WTC11 (cell line): ENCODE results near the gene TCF7L1. TPM values are rescaled to one million over a fixed set of nuclear protein-coding genes. Genes with fewer than 3 reads are reported as not detected.

Source experiments
- ATAC-seq: fragments of 200-7000 bp; cut with Tn5 transposase; 2 replicates; pipeline ENCODE4 v1.10.0; 2021; ENCODE audit warnings: mild to moderate bottlenecking, moderate library complexity
- CTCF ChIA-PET: fragments of 300-600 bp; sonication (Branson Sonifier 250); formaldehyde crosslinking; loops from one replicate; lab custom pipeline; 2021; ENCODE audit warnings: antibody characterized with exemption; lab: Charles Lee
- POLR2A ChIA-PET: fragments of 350-600 bp; sonication (Branson Sonifier 250); formaldehyde crosslinking; loops from one replicate; lab custom pipeline; 2021; ENCODE audit warnings: antibody characterized with exemption; lab: Charles Lee
- DNase-seq: peaks from one replicate; pipeline ENCODE4 v3.0.0; 2021; ENCODE audit warnings: low spot score
- H3K27ac Mint-ChIP-seq: 2 replicates; pipeline ENCODE4 v1.8.0; 2021; ENCODE audit warnings: mixed read lengths
- H3K27me3 Mint-ChIP-seq: 2 replicates; pipeline ENCODE4 v1.8.0; 2021; ENCODE audit warnings: low read depth, mild to moderate bottlenecking, moderate library complexity, mixed read lengths
- H3K36me3 Mint-ChIP-seq: 2 replicates; pipeline ENCODE4 v1.8.0; 2021; ENCODE audit warnings: mixed read lengths
- H3K4me1 Mint-ChIP-seq: 2 replicates; pipeline ENCODE4 v1.8.0; 2022; ENCODE audit warnings: mixed read lengths
- H3K4me3 Mint-ChIP-seq: 2 replicates; pipeline ENCODE4 v1.8.0; 2021; ENCODE audit warnings: mild to moderate bottlenecking, moderate library complexity, mixed read lengths
- H3K9me3 Mint-ChIP-seq: 2 replicates; pipeline ENCODE4 v1.8.0; 2021; ENCODE audit warnings: mixed read lengths
- ATF1 ChIP-seq: sonication (generic); formaldehyde crosslinking; IDR thresholded peaks from 2 replicates; pipeline ENCODE4 v1.8.1; 2023; ENCODE audit warnings: mild to moderate bottlenecking, moderate library complexity, missing genetic modification reagents
- CREB1 ChIP-seq: sonication (generic); formaldehyde crosslinking; IDR thresholded peaks from 2 replicates; pipeline ENCODE4 v1.8.0; 2023; ENCODE audit warnings: mild to moderate bottlenecking, missing genetic modification reagents
- CREM ChIP-seq: sonication (generic); formaldehyde crosslinking; IDR thresholded peaks from 2 replicates; pipeline ENCODE4 v1.8.1; 2022; ENCODE audit warnings: mild to moderate bottlenecking, missing genetic modification reagents, moderate library complexity
- ETV6 ChIP-seq: sonication (generic); formaldehyde crosslinking; IDR thresholded peaks from 2 replicates; pipeline ENCODE4 v1.8.1; 2022; ENCODE audit warnings: mild to moderate bottlenecking, missing genetic modification reagents
- GABPB1 ChIP-seq: sonication (generic); formaldehyde crosslinking; IDR thresholded peaks from 2 replicates; pipeline ENCODE4 v1.8.1; 2023; ENCODE audit warnings: mild to moderate bottlenecking, missing genetic modification reagents
- JUN ChIP-seq: sonication (generic); formaldehyde crosslinking; IDR thresholded peaks from 2 replicates; pipeline ENCODE4 v1.8.0; 2023; ENCODE audit warnings: mild to moderate bottlenecking, missing genetic modification reagents
- MYBL2 ChIP-seq: sonication (generic); formaldehyde crosslinking; IDR thresholded peaks from 2 replicates; pipeline ENCODE4 v1.8.1; 2023; ENCODE audit warnings: mild to moderate bottlenecking, moderate library complexity, missing genetic modification reagents
- NFATC4 ChIP-seq: fragments of 250-450 bp; sonication (Bioruptor Pico); IDR thresholded peaks from 2 replicates; pipeline ENCODE4 v1.9.0; 2021; ENCODE audit warnings: mild to moderate bottlenecking
- NFE2L1 ChIP-seq: sonication (generic); formaldehyde crosslinking; IDR thresholded peaks from 2 replicates; pipeline ENCODE4 v1.8.1; 2023; ENCODE audit warnings: missing genetic modification reagents
- NFYB ChIP-seq: sonication (generic); formaldehyde crosslinking; conservative IDR thresholded peaks from 2 replicates; pipeline ENCODE4 v1.8.0; 2022; ENCODE audit warnings: low read depth, missing genetic modification reagents
- SMAD3 ChIP-seq: sonication (generic); formaldehyde crosslinking; IDR thresholded peaks from 2 replicates; pipeline ENCODE4 v1.8.0; 2022; ENCODE audit warnings: missing genetic modification reagents, mild to moderate bottlenecking, borderline replicate concordance
- SMAD4 ChIP-seq: sonication (generic); formaldehyde crosslinking; IDR thresholded peaks from 2 replicates; pipeline ENCODE4 v1.8.0; 2022; ENCODE audit warnings: mild to moderate bottlenecking, missing genetic modification reagents
- ZNF416 ChIP-seq: fragments of 250-450 bp; sonication (Bioruptor Pico); IDR thresholded peaks from 2 replicates; pipeline ENCODE4 v1.9.0; 2021; ENCODE audit warnings: mild to moderate bottlenecking, inconsistent platforms
- total RNA-seq: library from RNA; stranded (reverse); gene quantifications from 3 replicates; pipeline ENCODE4 v1.2.3, GENCODE V29; 2021
- TF ChIP-seq, protein P1 (sequence below): fragments of 250-450 bp; sonication (Bioruptor Pico); IDR thresholded peaks from 2 replicates; pipeline ENCODE4 v1.9.0; 2021; ENCODE audit warnings: mild to moderate bottlenecking
- TF ChIP-seq, protein P2 (sequence below): fragments of 250-450 bp; sonication (Bioruptor Pico); conservative IDR thresholded peaks from 2 replicates; pipeline ENCODE4 v1.9.0; 2021; ENCODE audit warnings: mild to moderate bottlenecking
- TF ChIP-seq, protein P3 (sequence below): fragments of 200-600 bp; IDR thresholded peaks from 2 replicates; pipeline ENCODE4 v1.8.0; 2022; ENCODE audit warnings: antibody characterized with exemption
- TF ChIP-seq, protein P4 (sequence below): fragments of 250-450 bp; sonication (Bioruptor Pico); IDR thresholded peaks from 2 replicates; pipeline ENCODE4 v2.1.2; 2022; ENCODE audit warnings: mild to moderate bottlenecking, moderate library complexity

TCF7L1 gene
- total RNA-seq, 1 experiment from 2014 or later: 104 TPM

DNA sequence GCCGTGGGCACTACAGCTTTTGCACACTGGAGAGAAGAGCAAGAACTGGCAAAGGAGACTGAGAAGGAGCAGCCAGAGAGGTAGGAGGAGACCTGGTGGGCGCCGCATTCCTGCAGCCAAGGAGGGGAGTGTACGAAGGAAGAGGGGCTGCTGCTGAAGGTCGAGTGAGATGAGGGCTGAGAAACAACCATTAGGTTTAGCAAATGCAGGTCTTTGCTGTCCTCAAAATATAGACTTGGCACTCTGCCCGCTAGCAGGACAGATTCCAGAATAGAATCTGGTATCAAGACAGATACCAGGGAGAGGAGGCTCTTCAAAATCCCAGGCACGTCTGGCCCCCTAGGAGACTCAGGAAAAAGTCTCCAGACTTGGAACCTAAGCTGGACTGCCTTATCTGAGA lies 111.6 kb downstream of the TCF7L1 start (continued):
- TF ChIP-seq, protein P1, sequence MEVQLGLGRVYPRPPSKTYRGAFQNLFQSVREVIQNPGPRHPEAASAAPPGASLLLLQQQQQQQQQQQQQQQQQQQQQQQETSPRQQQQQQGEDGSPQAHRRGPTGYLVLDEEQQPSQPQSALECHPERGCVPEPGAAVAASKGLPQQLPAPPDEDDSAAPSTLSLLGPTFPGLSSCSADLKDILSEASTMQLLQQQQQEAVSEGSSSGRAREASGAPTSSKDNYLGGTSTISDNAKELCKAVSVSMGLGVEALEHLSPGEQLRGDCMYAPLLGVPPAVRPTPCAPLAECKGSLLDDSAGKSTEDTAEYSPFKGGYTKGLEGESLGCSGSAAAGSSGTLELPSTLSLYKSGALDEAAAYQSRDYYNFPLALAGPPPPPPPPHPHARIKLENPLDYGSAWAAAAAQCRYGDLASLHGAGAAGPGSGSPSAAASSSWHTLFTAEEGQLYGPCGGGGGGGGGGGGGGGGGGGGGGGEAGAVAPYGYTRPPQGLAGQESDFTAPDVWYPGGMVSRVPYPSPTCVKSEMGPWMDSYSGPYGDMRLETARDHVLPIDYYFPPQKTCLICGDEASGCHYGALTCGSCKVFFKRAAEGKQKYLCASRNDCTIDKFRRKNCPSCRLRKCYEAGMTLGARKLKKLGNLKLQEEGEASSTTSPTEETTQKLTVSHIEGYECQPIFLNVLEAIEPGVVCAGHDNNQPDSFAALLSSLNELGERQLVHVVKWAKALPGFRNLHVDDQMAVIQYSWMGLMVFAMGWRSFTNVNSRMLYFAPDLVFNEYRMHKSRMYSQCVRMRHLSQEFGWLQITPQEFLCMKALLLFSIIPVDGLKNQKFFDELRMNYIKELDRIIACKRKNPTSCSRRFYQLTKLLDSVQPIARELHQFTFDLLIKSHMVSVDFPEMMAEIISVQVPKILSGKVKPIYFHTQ (CRISPR knock-in tag): no peak
- TF ChIP-seq NFYB (CRISPR knock-in tag) (no peak), ATF1 (CRISPR knock-in tag) (no peak), NFATC4 (CRISPR knock-in tag) (no peak)
- TF ChIP-seq, protein P2, sequence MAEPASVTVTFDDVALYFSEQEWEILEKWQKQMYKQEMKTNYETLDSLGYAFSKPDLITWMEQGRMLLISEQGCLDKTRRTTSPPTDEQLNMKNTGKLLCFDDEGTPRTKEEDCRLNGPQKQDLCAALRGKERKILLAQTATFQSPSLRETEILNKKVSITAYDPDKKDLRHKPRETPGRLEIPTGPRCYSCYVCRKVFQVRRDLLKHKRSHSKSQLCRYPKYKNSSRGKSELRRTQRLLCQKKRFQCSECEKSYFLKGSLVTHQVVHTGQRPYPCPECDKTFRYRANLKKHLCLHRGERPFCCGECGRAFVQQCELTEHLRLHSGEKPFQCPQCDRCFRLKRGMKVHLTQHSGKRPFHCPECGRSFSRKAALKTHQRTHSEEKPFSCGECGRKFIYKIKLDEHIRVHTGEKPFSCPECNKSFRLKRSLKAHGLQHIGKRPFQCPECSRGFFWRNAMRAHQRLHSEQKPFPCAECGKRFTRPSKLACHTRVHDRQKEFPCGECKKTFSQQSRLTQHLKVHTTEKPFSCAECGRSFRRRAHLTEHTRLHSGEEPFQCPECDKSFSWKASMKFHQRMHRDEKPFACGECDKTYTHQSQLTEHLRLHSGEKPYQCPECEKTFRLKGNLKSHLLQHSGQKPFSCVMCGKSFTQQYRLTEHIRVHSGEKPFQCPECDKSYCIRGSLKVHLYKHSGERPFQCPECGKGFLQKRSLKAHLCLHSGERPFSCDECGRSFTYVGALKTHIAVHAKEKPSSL (CRISPR knock-in tag): no peak
- TF ChIP-seq, protein P3, sequence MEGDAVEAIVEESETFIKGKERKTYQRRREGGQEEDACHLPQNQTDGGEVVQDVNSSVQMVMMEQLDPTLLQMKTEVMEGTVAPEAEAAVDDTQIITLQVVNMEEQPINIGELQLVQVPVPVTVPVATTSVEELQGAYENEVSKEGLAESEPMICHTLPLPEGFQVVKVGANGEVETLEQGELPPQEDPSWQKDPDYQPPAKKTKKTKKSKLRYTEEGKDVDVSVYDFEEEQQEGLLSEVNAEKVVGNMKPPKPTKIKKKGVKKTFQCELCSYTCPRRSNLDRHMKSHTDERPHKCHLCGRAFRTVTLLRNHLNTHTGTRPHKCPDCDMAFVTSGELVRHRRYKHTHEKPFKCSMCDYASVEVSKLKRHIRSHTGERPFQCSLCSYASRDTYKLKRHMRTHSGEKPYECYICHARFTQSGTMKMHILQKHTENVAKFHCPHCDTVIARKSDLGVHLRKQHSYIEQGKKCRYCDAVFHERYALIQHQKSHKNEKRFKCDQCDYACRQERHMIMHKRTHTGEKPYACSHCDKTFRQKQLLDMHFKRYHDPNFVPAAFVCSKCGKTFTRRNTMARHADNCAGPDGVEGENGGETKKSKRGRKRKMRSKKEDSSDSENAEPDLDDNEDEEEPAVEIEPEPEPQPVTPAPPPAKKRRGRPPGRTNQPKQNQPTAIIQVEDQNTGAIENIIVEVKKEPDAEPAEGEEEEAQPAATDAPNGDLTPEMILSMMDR: no peak
- TF ChIP-seq, protein P4, sequence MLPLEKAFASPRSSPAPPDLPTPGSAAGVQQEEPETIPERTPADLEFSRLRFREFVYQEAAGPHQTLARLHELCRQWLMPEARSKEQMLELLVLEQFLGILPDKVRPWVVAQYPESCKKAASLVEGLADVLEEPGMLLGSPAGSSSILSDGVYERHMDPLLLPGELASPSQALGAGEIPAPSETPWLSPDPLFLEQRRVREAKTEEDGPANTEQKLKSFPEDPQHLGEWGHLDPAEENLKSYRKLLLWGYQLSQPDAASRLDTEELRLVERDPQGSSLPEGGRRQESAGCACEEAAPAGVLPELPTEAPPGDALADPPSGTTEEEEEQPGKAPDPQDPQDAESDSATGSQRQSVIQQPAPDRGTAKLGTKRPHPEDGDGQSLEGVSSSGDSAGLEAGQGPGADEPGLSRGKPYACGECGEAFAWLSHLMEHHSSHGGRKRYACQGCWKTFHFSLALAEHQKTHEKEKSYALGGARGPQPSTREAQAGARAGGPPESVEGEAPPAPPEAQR (CRISPR knock-in tag): no peak

DNA sequence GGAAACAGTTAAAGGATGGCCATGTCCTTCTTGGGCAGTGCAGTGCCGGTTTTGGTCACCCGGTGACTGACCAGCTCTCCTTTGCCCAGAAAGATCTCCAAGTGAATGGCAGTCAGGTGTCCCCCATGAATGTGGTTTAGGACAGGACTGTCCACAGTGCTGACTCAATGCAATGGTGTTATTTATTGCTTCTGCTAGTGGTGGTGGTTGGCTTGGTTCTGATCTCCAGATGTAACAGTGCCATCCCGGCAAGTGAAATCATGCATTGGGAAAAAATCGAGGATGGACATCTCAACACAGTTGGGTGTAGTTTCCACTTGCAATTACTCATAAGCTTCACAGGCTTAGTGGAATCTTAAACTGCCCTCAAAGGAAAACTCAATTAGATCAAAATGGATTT lies 112.7 kb downstream of the TCF7L1 start:
- TF ChIP-seq CREM (CRISPR knock-in tag) (no peak), CREB1 (no peak), ETV6 (CRISPR knock-in tag) (no peak), ZNF416 (no peak)
- TF ChIP-seq, all 79 proteins: peak for 0
- DNase-seq (no peak), ATAC-seq (no peak)
- Mint-ChIP-seq H3K4me1 (peaks cover 92% of the 10 kb centered on the region), H3K4me3 (no peak overlapping the region), H3K27ac (peak overlapping the region; percentile 97), H3K9me3 (no peaks in the 10 kb centered on the region), H3K27me3 (no peaks in the 10 kb centered on the region), H3K36me3 (peaks cover 6% of the 10 kb centered on the region; the same call in 1 of the 2 replicates)
- ChIA-PET POLR2A (interaction anchor here (1.0 kb wide), 1 partner anchor 10 kb away, joined by 5 read pairs; no protein-coding TSS in a partner anchor), CTCF (interaction anchor here (0.6 to 4.3 kb wide), 8 partner anchors 8 to 240 kb away, joined by 3 to 41 read pairs (median 4); no protein-coding TSS in a partner anchor)

DNA sequence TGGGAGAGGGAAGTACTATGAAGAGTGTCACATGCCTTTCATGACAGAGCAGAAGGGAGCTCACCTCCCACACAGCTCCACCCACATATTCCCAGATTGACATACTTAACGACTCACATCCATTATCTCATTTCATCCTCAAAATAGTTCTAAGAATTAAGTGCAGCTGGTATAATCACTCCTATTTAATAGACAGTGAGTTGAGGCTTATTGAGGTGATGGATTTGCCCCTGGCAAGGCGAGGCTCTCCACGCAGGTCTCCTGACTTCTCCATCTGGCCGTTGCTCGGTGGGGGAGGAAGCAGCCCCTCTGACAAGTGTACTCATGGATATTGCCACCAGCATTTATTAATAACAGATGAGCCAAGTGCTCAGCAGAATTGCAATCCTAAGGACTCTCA lies 113.2 kb downstream of the TCF7L1 start:
- H3K36me3 Mint-ChIP-seq: peaks cover 6% of the 10 kb centered on the region; the same call in 1 of the 2 replicates
- H3K4me3 Mint-ChIP-seq: peak overlapping the region; percentile 6; the same call in 1 of the 2 replicates
- ChIA-PET POLR2A (interaction anchor here (1.0 kb wide), 1 partner anchor 9 kb away, joined by 5 read pairs; no protein-coding TSS in a partner anchor), CTCF (interaction anchor here (1.0 to 4.3 kb wide), 10 partner anchors 8 to 64 kb away, joined by 3 to 41 read pairs (median 4); no protein-coding TSS in a partner anchor)
- DNase-seq (no peak), ATAC-seq (no peak)
- no peaks in the 10 kb centered on the region for H3K27me3 Mint-ChIP-seq
- peaks cover 93% of the 10 kb centered on the region for H3K4me1 Mint-ChIP-seq
- H3K27ac Mint-ChIP-seq: peak overlapping the region; percentile 97
- H3K9me3 Mint-ChIP-seq: no peaks in the 10 kb centered on the region
- TF ChIP-seq JUN (CRISPR knock-in tag): no peak
- no peak for TF ChIP-seq NFE2L1
- no peak for TF ChIP-seq GABPB1 (CRISPR knock-in tag)
- no peak for TF ChIP-seq MYBL2 (CRISPR knock-in tag)
- no peak for TF ChIP-seq SMAD3 (CRISPR knock-in tag)
- no peak for TF ChIP-seq SMAD4 (CRISPR knock-in tag)
